ENCODE results near the gene CLEC3B.
A peak's percentile ranks its signal among the peaks of the same experiment; 100 is the strongest.

Gene CLEC3B

DNA sequence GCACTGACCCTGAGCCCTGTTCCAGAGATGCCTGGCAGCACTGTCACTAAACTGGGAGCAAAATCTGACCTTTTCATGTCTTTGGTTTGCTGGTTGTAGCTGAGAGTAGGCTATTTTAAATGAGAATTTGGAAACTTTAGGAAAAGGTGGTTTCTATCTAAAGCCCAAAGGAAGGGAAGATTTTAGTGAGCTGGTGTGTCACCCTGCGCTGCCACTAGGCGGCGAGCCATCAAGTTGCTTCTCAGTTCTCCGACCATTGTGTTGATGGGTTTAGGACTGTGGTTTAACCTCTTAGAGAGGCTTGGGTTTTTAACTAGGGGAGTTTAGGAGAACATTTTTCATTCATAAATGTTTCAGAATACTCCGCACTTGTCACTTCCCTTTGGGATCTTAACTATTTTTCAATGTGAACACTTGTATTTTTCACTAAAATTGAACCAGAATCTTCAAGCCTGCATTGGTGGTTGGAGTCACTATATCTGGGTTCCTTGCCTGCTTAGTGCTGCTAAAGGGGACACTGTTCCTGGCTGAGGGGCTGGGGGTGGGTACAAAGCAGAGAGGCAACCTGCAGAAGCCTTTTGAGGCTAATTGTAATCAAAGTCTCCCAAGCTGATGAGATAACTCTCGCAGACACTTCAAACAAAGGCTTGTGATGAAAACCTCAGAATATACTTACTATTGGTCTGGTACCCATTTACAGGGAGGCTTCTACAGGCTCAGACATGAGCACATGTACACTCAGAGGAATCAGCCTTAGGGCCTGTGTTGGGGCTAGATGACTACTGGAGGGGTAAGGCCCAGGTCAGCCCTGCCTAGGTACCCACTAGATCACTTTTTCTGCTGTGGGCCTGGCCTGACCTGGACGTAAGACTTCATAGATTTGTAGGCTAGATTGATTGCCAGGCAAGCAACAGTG lies 33.3 kb upstream of the CLEC3B start:
- Histone ChIP-seq H3K27me3 (ENCODE audit: insufficient read depth, poor library complexity, severe bottlenecking) (no peaks in the 10 kb centered on the region), H3K4me3 (replicated peaks; ENCODE audit: insufficient read depth, low read length) (no peak overlapping the region), H3K27ac (replicated peaks) (no peak overlapping the region)
- DNase-seq (ENCODE audit: low read depth in 1 of 2, low spot score in 1 of 2): peak in 1 of 2 experiments; percentile 20
- no peak for TF ChIP-seq GABPA (IDR thresholded peaks at IDR 0.05; ENCODE audit: low read depth)
- TF ChIP-seq, protein P1, sequence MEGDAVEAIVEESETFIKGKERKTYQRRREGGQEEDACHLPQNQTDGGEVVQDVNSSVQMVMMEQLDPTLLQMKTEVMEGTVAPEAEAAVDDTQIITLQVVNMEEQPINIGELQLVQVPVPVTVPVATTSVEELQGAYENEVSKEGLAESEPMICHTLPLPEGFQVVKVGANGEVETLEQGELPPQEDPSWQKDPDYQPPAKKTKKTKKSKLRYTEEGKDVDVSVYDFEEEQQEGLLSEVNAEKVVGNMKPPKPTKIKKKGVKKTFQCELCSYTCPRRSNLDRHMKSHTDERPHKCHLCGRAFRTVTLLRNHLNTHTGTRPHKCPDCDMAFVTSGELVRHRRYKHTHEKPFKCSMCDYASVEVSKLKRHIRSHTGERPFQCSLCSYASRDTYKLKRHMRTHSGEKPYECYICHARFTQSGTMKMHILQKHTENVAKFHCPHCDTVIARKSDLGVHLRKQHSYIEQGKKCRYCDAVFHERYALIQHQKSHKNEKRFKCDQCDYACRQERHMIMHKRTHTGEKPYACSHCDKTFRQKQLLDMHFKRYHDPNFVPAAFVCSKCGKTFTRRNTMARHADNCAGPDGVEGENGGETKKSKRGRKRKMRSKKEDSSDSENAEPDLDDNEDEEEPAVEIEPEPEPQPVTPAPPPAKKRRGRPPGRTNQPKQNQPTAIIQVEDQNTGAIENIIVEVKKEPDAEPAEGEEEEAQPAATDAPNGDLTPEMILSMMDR (IDR thresholded peaks at IDR 0.05; ENCODE audit: insufficient read depth, low read length): peak; percentile 54

- DNase-seq (ENCODE audit: low read depth in 1 of 2, low spot score in 1 of 2): no peak
- H3K27ac ChIP-seq (replicated peaks): no peak overlapping the region
- no peaks in the 10 kb centered on the region for H3K27me3 ChIP-seq (ENCODE audit: insufficient read depth, poor library complexity, severe bottlenecking)
- H3K4me3 ChIP-seq (replicated peaks; ENCODE audit: insufficient read depth, low read length): no peak overlapping the region
- TF ChIP-seq, protein P1 (IDR thresholded peaks at IDR 0.05; ENCODE audit: insufficient read depth, low read length): no peak
- TF ChIP-seq GABPA (IDR thresholded peaks at IDR 0.05; ENCODE audit: low read depth) (no peak), POLR2AphosphoS5 (IDR thresholded peaks at IDR 0.05; ENCODE audit: low read depth) (no peak), SPI1 (IDR thresholded peaks at IDR 0.05; ENCODE audit: borderline replicate concordance, low read depth) (no peak), REST (IDR thresholded peaks at IDR 0.05; ENCODE audit: insufficient replicate concordance, low read depth) (no peak)
Observed at GRCh38 chr3:44993471-44994205, 32.5 kb upstream of the CLEC3B start.

DNA sequence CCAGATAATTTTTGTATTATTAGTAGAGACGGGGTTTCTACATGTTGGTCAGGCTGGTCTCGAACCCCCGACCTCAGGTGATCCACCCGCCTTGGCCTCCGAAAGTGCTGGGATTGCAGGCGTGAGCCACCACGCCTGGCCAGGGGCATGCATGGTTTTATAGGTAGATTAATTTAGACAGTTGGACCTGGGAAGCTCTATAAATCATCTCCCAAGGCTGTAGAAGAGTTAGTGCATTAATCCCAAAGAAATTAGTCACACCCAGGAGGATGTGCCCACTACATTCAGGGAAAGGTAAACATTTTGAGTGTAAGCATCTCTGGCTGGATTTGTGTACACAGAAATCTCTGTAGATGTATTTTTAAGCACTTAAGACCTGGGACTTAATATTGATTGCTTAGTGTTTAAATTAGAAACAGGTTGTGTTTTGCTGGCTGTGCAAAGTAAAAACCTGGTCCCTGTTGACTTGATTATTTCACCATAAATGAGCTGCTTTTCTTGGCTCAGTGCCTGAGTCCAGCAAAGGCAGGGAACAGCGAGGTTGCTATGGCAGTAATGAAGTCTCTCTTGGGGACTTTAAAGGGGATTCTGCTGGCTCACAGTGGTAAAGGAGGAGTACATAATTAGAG lies 30.8 kb upstream of the CLEC3B start:
- TF ChIP-seq, protein P1 (IDR thresholded peaks at IDR 0.05; ENCODE audit: insufficient read depth, low read length): no peak
- TF ChIP-seq SPI1 (IDR thresholded peaks at IDR 0.05; ENCODE audit: borderline replicate concordance, low read depth) (no peak), POLR2AphosphoS5 (IDR thresholded peaks at IDR 0.05; ENCODE audit: low read depth) (no peak), GABPA (IDR thresholded peaks at IDR 0.05; ENCODE audit: low read depth) (no peak), REST (IDR thresholded peaks at IDR 0.05; ENCODE audit: insufficient replicate concordance, low read depth) (no peak)
- H3K27ac ChIP-seq (replicated peaks): no peak overlapping the region
- no peak for DNase-seq (ENCODE audit: low read depth in 1 of 2, low spot score in 1 of 2)
- no peak overlapping the region for H3K4me3 ChIP-seq (replicated peaks; ENCODE audit: insufficient read depth, low read length)
- no peaks in the 10 kb centered on the region for H3K27me3 ChIP-seq (ENCODE audit: insufficient read depth, poor library complexity, severe bottlenecking)
